Left ventricle myocardium superior (tissue), 1 donor: ENCODE data around the gene DHRS7C. TPM values are rescaled to one million over a fixed set of nuclear protein-coding genes. Genes with fewer than 3 reads are reported as not detected.

Experiments used
- ATAC-seq: fragments of 200-7000 bp; cut with Tn5 transposase; one replicate; pipeline ENCODE4 v1.9.1; 2020; ENCODE audit warnings: mild to moderate bottlenecking, moderate library complexity
- DNase-seq: peaks from one replicate; pipeline ENCODE4 v3.0.0-alpha.2; 2020
- intact Hi-C: fragments of 100-400 bp; cut with micrococcal nuclease; formaldehyde crosslinking; loops from one replicate; pipeline ENCODE4 v1.11.0; 2022
- long read RNA-seq: library from polyadenylated mRNA; unstranded; transcript quantifications from one replicate; pipeline ENCODE4 v2.0.0, GENCODE V29; 2021
- total RNA-seq: library from RNA; stranded (reverse); fragmentation: NEBNext Ultra II Directional; extraction: Animal tissue kit (Norgen Biotek cat#: 25700); gene quantifications from one replicate; pipeline ENCODE4 v1.2.1, GENCODE V29; 2021
- donor health status: DM: no; HTN: yes; CAD: no; lungs with severe emphysema.

DHRS7C gene, protein sequence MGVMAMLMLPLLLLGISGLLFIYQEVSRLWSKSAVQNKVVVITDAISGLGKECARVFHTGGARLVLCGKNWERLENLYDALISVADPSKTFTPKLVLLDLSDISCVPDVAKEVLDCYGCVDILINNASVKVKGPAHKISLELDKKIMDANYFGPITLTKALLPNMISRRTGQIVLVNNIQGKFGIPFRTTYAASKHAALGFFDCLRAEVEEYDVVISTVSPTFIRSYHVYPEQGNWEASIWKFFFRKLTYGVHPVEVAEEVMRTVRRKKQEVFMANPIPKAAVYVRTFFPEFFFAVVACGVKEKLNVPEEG
- 166 TPM for total RNA-seq
- long read RNA-seq, transcript DHRS7C-202 (6 exons, 984 nt) = major isoform, 7 of 41 reads
- long read RNA-seq, partial matches to known transcripts = 11 of 41 reads
- long read RNA-seq, other reads (novel, unspliced or antisense) = 23 of 41 reads

DNA sequence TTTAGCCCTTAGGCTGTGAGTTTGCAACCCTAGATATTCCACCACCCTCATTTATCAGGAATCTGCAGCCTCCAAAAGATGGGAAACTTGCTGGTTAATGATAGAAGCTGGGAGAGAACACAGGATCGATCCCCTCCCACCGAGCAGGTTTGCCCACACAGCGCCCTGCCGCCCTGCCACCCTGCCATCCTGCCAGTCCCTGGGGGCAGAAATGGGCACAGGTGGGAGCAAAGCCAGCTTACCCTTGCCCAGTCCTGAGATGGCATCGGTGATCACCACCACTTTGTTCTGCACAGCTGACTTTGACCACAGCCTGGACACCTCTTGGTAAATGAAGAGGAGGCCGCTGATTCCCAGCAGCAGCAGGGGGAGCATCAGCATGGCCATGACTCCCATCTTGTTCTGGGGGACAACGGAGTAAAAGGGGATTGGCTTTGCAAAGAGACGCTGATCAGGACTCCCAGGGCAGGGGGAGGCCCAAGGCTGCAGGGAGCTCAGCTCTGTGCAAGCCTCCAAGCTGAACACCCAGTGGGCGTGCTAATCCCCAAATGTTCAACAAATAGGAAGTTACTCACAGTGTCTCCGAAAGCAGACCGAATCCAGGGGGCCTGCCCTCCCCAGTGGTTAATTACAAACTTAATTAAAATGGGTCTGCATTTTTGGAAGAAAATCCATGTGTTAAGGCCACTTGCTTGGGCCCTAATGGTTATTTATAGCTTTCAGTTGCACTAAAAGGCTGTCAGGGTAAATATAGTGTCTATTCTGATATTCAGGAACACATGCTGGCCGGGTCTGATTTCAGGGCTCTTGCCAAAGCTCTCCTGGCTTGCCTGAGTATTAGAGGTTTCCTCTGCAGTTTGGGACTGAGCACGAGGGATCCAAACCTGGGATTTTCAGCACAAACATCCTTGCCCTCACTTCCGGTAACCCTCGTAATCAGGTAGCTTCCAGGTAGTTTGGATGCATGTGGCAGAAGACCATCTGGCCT is at the start of gene DHRS7C:
Gene DHRS7C (minus strand): TSS at position 704 of the 988 bp plus-strand sequence. CDS start 308 bp downstream, at position 396.
- DNase-seq (peak; percentile 69), ATAC-seq (peak; percentile 95)
- intact Hi-C loops = no loop called here

DNA sequence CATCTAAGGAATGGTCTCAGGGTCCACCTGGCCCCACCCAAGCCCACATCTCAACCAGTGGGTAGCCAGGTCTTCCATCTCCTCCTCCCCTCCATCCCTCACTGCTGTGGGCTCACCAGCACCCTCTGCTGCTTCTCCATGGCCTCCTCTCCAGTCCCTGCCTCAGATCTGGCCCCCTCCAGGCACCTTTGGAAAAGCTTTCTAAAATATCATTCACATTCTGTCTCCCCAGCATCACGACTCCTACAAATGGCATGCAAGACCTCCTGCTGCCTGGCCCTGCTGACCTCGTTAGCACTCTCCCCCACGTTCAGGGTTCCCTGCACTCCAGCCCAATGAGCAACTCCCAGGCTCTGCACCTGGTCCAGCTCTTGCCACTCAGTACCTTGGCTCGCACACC is 48.0 kb upstream of the DHRS7C start:
- no peak for ATAC-seq
- DNase-seq = no peak
- intact Hi-C loops = no loop called here

DNA sequence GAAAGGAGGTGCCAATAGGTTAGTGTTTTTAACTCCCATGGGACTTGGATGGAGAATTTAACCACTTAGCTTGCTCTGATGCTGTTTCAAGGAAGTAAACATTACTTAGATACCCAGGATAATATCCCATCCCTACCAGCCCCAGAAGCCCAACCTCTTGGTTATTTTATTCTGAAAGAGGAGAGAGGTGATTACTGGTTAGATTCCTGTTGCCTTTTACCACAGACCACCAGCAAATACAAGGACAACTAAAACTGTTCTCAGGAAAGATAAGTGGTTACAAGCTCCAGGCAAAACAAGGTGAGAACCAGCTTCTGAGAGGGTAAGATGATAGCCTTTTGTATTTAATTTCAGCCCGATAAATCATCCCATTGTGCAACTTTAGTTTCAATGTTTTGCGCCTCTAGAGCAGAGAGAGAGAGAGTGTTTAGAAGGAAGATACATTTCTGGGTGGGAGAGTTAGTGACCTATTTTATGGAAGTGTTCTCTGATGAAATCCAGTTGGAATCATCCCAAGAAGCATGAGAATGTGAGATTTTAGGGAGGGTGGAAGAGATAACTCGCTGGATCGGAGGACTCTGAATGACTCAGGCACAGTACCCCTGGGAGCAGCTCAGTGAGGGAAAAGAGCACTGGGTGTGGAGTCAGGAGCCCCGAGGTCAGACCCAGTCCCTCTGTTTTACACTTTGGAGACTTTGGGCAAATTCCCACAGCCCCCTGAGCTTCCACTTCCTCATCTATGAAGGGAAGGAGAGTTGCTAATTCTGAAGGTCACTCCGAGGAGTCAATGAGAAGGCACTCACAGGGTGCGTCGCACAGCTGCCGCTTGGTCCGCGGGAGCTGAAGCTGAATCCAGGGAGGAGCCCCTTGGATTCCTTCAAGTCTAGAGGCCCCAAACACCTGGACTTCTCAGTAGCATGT is 46.4 kb upstream of the DHRS7C start:
- peak; percentile 86 for ATAC-seq
- DNase-seq = peak; percentile 65
- intact Hi-C loops = no loop called here

DNA sequence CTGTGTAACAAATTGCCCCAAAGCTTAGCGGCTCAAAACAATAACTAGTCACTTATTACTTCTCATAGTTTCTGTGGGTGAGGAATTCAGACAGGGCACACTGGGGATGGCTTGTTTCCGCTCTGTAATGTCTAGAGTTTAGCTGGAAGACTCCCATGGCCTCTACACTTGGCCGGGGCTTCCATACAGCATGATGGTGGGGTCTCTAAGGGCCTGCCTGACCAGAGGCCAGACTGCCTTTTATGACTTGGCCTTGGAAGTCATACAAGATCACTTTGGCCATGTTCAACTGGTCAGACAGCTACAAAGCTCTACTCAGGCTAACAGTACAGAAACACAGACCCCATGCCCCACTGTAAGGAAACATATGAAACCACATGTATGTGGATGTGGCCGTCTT is 42.5 kb upstream of the DHRS7C start:
- DNase-seq (no peak), ATAC-seq (no peak)
- intact Hi-C loops = no loop called here

DNA sequence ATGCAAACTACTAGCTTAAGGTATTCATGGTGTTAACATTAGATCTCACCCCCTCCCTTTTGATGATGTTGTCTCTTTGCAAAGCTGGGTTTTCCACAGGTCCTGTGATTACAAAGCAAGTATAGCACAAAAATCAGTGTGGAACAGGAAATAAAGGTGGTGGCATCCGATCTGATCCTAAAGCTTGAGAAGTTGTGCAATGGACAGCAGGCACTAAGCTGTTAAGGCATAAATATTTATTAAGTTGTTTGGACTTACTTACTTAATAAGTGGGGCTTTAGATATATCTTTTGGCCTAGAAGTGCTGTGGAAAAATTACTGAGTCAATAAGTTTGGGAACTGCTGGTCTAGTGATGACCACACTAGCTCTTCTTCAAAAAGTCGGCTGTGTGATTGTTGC is 39.3 kb upstream of the DHRS7C start:
- DNase-seq (no peak), ATAC-seq (no peak)
- intact Hi-C loops = no loop called here

DNA sequence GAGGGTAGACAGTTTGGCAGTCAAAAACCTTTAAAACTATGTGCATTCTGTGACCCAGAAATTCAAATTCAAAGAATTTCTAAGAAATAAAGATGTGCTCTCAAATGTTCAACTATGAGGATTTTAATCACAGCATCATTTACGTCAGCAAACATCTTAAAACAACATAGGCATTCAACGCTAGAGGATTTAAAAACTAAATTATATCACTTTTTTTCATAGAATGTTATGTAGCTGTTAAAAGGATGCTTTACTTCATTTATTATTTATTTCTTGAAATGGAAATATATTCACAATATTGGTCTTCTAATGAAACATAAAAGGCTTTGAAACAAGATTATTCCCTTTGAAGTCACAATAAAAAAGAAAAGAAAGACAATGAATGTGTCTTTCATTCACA is 38.0 kb upstream of the DHRS7C start:
- intact Hi-C loops = no loop called here
- ATAC-seq (no peak), DNase-seq (no peak)

DNA sequence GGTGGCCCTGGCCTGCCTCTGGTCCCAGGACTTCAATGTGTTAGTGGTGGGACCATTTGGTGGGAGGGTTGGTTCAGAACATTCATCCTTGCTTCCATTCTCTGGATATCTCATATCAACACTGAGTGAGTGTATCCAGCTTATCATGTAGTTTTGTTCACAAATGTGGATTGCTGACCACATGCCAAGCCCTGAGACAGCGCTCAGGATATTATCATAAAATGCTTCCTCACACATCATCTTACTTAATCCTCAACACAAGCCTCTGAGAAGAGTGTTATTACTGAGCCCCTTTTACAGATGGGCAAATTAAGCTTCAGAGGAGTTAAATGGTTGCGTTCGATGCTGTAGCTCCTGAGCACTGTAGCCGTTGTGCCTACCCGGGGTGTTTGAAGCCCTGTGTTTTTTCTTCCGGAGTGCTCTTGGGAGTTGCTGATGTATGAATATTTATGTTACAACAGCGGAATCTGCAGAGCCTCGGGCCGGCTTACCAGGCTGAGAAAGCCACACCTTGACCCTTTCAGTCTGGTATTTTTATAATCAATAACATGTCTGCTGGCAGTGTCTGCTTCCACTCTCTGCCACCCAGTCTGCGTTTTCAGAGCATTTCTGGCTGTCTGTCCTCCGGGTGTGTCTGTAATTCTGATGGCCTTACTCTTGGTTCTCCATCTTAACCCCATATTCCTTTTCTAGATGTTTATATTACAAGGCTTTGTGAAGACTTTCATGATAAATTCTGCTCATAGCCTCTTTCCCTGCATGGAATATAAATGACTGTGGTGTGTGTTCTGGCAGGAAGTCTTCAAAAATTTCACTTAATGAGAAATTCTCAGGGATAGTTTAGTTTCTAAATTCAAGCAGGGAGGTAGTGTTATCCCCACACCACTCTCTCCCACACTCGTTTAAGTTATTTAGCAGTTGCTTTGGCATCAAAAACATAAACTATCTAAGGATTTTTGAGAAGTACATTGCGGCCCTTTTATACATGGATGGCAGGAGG is 37.2 kb upstream of the DHRS7C start:
- intact Hi-C loops = no loop called here
- DNase-seq (no peak), ATAC-seq (no peak)

DNA sequence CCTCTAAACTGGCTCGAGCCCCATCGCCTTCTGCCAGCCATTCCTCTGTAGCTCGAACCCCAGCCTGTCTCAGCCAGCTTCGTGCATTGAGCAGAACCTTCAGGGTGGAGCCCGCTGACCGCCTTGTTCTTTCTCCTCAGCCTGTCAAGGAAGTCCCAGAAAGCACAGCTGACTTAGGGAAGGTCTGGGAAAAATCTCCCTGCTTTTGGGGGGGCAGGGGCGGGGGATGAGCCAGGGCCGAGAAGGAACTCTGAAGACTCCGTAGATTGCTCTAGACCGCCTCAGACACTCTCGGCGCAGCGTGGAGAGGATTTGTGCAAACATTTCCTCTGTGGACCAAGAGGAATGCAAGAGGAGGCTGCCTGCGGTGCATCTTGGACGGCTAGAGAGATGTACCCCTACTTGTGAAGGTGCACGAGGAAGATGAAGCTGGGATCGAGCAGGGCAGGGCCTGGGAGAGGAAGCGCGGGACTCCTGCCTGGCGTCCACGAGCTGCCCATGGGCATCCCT is 34.3 kb upstream of the DHRS7C start, which contains the start of gene GLP2R:
Gene GLP2R (plus strand): TSS at position 284 of the 510 bp plus-strand sequence. CDS start 140 bp downstream, at position 424.
- intact Hi-C loops = no loop called here
- DNase-seq (no peak), ATAC-seq (no peak)

DNA sequence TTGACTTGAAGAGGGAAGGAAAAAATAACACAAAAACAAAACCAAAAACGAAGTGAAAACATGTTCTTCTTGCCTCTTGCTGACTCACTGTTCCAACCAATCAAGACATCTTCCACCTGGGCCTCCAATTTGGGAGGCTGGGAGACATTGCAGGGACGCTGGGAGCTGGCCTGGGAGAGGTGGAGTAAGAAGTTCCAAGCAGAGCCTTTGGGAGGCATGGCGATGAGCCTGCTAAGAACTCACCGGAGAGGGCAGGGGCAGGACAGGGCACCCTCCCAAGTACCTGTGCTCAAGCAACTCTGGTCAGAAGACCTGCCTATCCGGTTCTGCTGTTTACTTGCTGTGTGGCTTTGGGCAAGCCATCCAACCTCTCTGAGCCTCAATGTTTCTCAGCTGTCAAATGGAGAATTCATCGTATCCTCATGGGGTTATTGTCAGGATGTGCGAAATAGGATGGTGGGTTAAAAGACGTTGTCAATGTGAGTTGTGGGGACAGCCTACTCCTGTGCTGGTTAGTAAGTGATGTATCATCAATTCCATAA is 33.5 kb upstream of the DHRS7C start:
- intact Hi-C loops = no loop called here

DNA sequence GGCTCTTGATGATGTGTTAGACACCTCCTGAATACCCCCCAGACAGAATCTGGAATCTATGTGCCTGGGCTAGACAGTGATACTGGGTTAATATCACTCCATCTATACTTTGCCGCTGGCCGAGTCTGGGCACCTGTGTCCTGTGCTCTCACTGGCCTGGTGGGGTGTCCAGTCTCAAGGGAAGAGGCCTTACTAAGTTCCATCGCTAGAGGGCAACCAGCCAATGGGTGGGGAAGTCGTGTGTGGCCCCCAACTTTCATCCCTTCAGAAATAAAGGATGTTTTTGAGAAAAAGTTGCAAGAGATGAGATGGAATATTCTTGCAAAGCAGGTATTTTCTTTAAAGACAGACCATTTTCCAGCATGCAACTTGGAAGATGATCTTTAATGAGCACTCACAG is 32.7 kb upstream of the DHRS7C start:
- DNase-seq (no peak), ATAC-seq (no peak)
- intact Hi-C loops = no loop called here

More for the DNA sequence above, 33.5 kb upstream of the DHRS7C start:
- DNase-seq (no peak), ATAC-seq (no peak)

DNA sequence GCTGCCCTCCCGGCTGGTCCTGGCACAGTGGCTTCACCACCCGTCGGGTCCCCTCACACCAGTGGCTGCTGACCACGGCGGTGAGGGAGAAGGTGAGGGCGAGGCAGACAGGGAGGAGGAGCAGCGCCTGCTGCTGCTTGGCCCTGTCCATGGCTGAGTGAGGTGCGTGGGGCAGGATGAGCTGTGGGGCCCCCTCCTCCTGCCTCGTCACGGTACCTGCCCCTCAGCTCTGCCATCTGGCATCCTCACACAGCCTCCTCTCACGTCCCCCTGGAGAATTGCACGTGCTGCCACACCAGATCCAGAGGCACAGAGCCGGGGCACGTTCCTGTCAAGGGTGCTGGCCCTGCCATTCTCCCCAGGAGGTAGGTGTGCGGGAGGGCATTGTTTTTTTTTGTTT is 30.5 kb upstream of the DHRS7C start, which contains the start of gene GSG1L2:
Gene GSG1L2 (minus strand): TSS at position 159 of the 400 bp plus-strand sequence. CDS start 8 bp downstream, at position 151.
- no peak for ATAC-seq
- intact Hi-C loops = no loop called here
- DNase-seq = no peak

DNA sequence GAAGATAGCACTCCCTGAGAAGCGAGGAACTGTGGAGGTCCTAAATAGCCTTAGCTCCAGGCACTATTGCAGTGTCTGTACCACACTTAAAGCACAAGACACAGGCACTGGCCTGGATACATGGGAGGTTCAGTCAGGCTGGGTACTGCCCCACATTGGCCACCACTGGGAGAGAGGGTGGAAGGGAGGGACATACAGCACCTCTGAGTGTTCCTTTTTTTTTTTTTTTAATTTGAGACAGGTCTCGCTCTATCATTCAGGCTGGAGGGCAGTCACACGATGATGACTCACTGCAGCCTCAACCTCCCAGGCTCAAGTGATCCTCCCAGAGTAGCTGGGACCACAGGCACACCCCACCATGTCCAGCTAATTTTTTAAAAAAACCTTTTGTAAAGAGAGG is 29.1 kb upstream of the DHRS7C start:
- ATAC-seq = no peak
- intact Hi-C loops = no loop called here

DNA sequence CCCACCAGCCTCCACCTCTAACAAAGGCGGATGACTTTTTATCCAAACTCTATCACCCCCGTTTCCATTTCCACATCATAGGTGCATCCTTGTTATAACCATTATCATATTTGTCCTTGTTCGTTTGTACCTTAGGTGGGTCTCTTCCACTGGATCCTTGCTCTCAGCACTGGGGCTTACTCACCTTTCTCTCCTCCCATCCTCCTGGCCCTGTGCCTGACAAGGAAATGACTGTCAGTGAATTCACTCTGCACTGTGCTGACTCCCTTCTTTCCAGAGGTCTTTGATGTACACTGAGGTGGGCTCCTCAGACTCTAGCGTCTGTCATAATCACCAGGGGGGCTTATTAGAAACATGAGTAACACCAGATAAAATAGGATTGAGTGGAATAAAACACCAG is 27.4 kb upstream of the DHRS7C start:
- intact Hi-C loops = no loop called here
- ATAC-seq (no peak), DNase-seq (no peak)

More for the DNA sequence above, 29.1 kb upstream of the DHRS7C start:
- DNase-seq = no peak

DNA sequence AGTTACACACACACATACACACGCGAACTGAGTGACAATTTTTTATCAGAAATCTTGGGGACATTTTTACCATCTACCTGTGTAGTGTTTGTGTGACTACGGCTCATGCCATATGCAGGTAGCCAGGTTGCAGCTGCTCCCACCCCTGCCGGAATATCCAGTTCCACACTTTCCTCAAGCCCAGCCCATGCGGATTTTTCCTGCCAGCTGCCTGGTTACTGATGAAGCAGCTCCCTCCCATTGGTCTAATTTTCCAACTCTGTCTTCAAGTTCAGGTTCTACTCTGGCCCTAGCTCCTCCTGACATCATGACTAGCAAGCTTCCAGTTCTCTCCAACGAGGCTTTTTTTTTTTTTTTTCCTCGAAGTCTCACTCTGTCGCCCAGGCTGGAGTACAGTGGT is 25.7 kb upstream of the DHRS7C start:
- intact Hi-C loops = no loop called here
- ATAC-seq = peak; percentile 78
- DNase-seq = peak; percentile 41

DNA sequence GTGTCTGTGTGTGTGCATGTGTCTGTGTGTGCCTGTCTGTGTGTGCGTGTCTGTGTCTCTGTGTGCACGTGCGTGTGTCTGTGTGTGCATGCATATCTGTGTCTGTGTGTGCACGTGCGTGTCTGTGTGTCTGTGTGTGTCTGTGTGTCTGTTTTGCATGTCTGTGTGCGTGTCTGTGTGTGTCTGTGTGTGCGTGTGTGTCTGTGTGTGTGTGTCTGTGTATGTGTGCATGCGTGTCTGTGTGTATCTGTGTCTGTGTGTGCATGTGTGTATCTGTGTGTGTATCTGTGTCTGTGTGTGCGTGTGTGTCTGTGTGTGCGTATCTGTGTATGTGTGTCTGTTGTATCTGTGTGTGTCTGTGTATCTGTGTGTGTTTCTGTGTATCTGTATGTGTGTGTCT is 25.1 kb upstream of the DHRS7C start:
- DNase-seq = no peak
- ATAC-seq = no peak
- intact Hi-C loops = no loop called here

DNA sequence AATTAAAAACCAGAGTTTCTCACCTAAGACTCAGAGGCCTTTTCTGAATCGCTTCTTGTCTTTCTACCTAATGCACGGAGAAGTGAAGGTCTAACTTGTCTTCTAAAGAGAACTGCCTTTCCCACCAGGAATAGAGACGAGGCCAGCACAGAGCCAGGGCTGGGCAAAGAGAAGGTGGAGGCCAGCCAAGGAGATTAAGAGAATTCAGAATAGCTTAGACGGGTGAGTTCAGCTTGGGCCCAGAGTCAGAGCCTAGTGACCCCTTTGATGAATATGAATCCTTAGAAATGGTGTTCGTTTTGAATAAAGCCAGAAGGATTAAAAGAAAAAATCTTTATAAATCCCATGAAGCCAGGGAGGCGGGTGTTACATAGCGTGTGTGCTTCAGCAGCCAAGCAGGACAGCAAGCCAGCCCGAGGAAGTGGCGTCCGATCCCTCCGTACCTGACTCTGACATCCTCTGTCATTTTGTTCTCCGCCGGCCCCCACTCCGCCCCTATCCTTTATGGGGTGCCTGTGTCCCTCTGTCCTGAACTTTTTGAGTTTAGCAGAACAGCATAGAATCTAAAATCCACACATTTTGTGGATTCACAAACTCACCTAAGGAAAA is 23.0 kb upstream of the DHRS7C start:
- peak; percentile 62 for ATAC-seq
- intact Hi-C loops = no loop called here
- DNase-seq = peak; percentile 38

DNA sequence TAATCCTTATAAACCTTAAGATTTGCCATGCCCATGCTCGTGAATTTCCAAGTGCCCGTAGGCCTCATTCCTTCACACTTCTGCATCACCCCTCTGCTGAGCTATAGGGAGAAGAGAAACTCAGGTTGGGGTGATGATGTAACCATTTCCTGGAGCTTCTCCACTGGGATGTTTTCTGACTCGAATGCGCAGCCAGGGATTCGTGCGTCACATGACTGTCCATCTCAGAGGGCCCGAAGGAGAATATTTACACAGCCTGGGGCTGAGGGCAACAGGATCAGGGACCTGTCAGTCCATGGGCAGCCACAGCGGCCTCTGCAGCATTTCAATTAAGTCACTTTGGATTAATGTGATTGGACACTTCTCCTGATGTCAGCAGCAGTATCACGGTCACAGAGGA is 21.8 kb upstream of the DHRS7C start:
- intact Hi-C loops = no loop called here
- no peak for ATAC-seq

More for the DNA sequence above, 21.8 kb upstream of the DHRS7C start:
- no peak for DNase-seq
